Epithelial cell of esophagus (primary cell): ENCODE data around the gene LRTM1.

Experiments
- DNase-seq: peaks from one replicate; pipeline ENCODE4 v3.0.0; 2010; ENCODE audit warnings: low read depth
- H3K4me3 ChIP-seq: 2 replicates; pipeline ENCODE4 v1.5.1; 2011; ENCODE audit warnings: mild to moderate bottlenecking, low read length, control low read depth
- CTCF ChIP-seq: IDR thresholded peaks from 2 replicates; pipeline ENCODE4 v1.5.1; 2011; ENCODE audit warnings: low read depth, mild to moderate bottlenecking, low read length, control low read depth, inconsistent platforms; ENCODE audit not compliant: insufficient read depth; ENCODE audit errors: missing control alignments

The LRTM1 gene

GRCh38 chr3:54966979-54967378 lies 39.1 kb upstream of the LRTM1 start:
- DNase-seq, result no peak
- TF ChIP-seq CTCF, result no peak
- H3K4me3 ChIP-seq, result no peak overlapping the region

- no peak for TF ChIP-seq CTCF
These were observed 37.9 kb upstream of the LRTM1 start for GRCh38 chr3:54965746-54966145.

GRCh38 chr3:54964081-54964480 lies 36.2 kb upstream of the LRTM1 start:
- H3K4me3 ChIP-seq, result no peak overlapping the region
- TF ChIP-seq CTCF, result no peak
- DNase-seq, result no peak

More at GRCh38 chr3:54965746-54966145, 37.9 kb upstream of the LRTM1 start:
- DNase-seq, result peak; percentile 6
- H3K4me3 ChIP-seq, result no peak overlapping the region

GRCh38 chr3:54963641-54964040 lies 35.8 kb upstream of the LRTM1 start:
- TF ChIP-seq CTCF, result no peak
- no peak for DNase-seq
- no peak overlapping the region for H3K4me3 ChIP-seq

- peak; percentile 68 for DNase-seq
- no peak overlapping the region for H3K4me3 ChIP-seq
- TF ChIP-seq CTCF, result no peak
These were observed 34.3 kb upstream of the LRTM1 start for GRCh38 chr3:54962200-54962599.

GRCh38 chr3:54960701-54961100 lies 32.8 kb upstream of the LRTM1 start:
- no peak for DNase-seq
- no peak for TF ChIP-seq CTCF
- H3K4me3 ChIP-seq, result no peak overlapping the region

- H3K4me3 ChIP-seq, result no peak overlapping the region
- DNase-seq, result no peak
- no peak for TF ChIP-seq CTCF
These were observed 32.2 kb upstream of the LRTM1 start for GRCh38 chr3:54960082-54960481.
